ENCODE data around the gene TCAIM. TPM values are rescaled to one million over a fixed set of nuclear protein-coding genes. Genes with fewer than 3 reads are reported as not detected.
"Not testable (repeated sequence)": the region's sequence is repeated elsewhere in the genome, so short reads cannot be mapped to it uniquely, and the experiment has no call there.

The TCAIM gene
- total RNA-seq, 1 donor from 2014 or later = 16.2 TPM

GRCh38 chr3:44342176-44342790 lies 3.7 kb downstream of the TCAIM start:
- intact Hi-C loops (cut with micrococcal nuclease) = no loop called here

- intact Hi-C loops (cut with micrococcal nuclease) = no loop called here
Observed at GRCh38 chr3:44343421-44343820, 4.9 kb downstream of the TCAIM start.

GRCh38 chr3:44346590-44346989 lies 8.0 kb downstream of the TCAIM start:
- intact Hi-C loops (cut with micrococcal nuclease) = not testable (repeated sequence)

GRCh38 chr3:44348993-44349392 lies 10.4 kb downstream of the TCAIM start:
- intact Hi-C loops (cut with micrococcal nuclease) = no loop called here

GRCh38 chr3:44353355-44353924 lies 14.9 kb downstream of the TCAIM start:
- intact Hi-C loops (cut with micrococcal nuclease) = no loop called here

GRCh38 chr3:44355362-44356033 lies 16.9 kb downstream of the TCAIM start:
- intact Hi-C loops (cut with micrococcal nuclease) = no loop called here

GRCh38 chr3:44359146-44359751 lies 20.7 kb downstream of the TCAIM start:
- intact Hi-C loops (cut with micrococcal nuclease) = loop anchor here (2.0 kb wide), 1 partner anchor 16 kb away; no protein-coding TSS in a partner anchor

- intact Hi-C loops (cut with micrococcal nuclease) = no loop called here
Observed at GRCh38 chr3:44363591-44363990, 25.0 kb downstream of the TCAIM start.

GRCh38 chr3:44365952-44366351 lies 27.4 kb downstream of the TCAIM start:
- intact Hi-C loops (cut with micrococcal nuclease) = no loop called here

- intact Hi-C loops (cut with micrococcal nuclease) = loop anchor here (2.0 kb wide), 1 partner anchor 17 kb away; no protein-coding TSS in a partner anchor
Observed at GRCh38 chr3:44375450-44375849, 36.9 kb downstream of the TCAIM start.

- intact Hi-C loops (cut with micrococcal nuclease) = no loop called here
Observed at GRCh38 chr3:44387404-44387803, 48.8 kb downstream of the TCAIM start.

- intact Hi-C loops (cut with micrococcal nuclease) = no loop called here
Observed at GRCh38 chr3:44392489-44392888, 53.9 kb downstream of the TCAIM start.

GRCh38 chr3:44395714-44396113 lies 57.1 kb downstream of the TCAIM start:
- intact Hi-C loops (cut with micrococcal nuclease) = no loop called here

- intact Hi-C loops (cut with micrococcal nuclease) = no loop called here
Observed at GRCh38 chr3:44396200-44397171, 57.9 kb downstream of the TCAIM start.

- intact Hi-C loops (cut with micrococcal nuclease) = not testable (repeated sequence)
Observed at GRCh38 chr3:44398271-44398670, 59.7 kb downstream of the TCAIM start.

- intact Hi-C loops (cut with micrococcal nuclease) = no loop called here
Observed at GRCh38 chr3:44398853-44399252, 60.3 kb downstream of the TCAIM start.

GRCh38 chr3:44400771-44401170 lies 62.2 kb downstream of the TCAIM start:
- intact Hi-C loops (cut with micrococcal nuclease) = no loop called here

- intact Hi-C loops (cut with micrococcal nuclease) = no loop called here
Observed at GRCh38 chr3:44402548-44402947, 64.0 kb downstream of the TCAIM start.

GRCh38 chr3:44409640-44410410 lies 71.3 kb downstream of the TCAIM start:
- intact Hi-C loops (cut with micrococcal nuclease) = no loop called here

- intact Hi-C loops (cut with micrococcal nuclease) = no loop called here
Observed at GRCh38 chr3:44411031-44411645, 72.6 kb downstream of the TCAIM start.

Measured in T-helper 1 cell treated with Interleukin-12 subunit alpha and Interleukin-12 subunit beta and Interleukin-4 antibody, amounts not matched to agents 30 ng/mL and 1 ng/mL, for 36 hours (primary cell).